Measurements from ENCODE around the gene CHD9. TPM values are rescaled to one million over a fixed set of nuclear protein-coding genes. Genes with fewer than 3 reads are reported as not detected.
A peak's percentile ranks its signal among the peaks of the same experiment; 100 is the strongest.

The CHD9 gene
- total RNA-seq, 2 donors from 2014 or later = 38.1 to 58.7 TPM

DNA sequence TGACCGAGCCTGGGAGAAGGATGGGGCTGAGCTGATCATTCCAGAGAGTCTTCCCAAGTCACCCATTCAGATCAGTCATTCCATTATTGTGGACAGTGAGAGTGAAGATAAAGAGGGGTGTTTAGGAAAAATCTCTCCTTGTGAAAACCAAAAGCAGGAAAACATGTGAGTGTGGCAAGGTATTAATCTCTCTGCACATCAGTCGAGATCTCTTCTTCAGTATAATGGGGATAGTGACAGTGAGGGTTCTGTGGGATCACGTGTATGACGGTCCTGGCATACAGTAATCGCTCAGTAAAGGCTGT lies 35.4 kb downstream of the CHD9 start:
- WGBS, 2 donors = 55 to 65% methylated on average over 5 of the region's 5 CpGs
- TF ChIP-seq POLR2A (IDR thresholded peaks at IDR 0.05) = no peak
- TF ChIP-seq, protein P1, sequence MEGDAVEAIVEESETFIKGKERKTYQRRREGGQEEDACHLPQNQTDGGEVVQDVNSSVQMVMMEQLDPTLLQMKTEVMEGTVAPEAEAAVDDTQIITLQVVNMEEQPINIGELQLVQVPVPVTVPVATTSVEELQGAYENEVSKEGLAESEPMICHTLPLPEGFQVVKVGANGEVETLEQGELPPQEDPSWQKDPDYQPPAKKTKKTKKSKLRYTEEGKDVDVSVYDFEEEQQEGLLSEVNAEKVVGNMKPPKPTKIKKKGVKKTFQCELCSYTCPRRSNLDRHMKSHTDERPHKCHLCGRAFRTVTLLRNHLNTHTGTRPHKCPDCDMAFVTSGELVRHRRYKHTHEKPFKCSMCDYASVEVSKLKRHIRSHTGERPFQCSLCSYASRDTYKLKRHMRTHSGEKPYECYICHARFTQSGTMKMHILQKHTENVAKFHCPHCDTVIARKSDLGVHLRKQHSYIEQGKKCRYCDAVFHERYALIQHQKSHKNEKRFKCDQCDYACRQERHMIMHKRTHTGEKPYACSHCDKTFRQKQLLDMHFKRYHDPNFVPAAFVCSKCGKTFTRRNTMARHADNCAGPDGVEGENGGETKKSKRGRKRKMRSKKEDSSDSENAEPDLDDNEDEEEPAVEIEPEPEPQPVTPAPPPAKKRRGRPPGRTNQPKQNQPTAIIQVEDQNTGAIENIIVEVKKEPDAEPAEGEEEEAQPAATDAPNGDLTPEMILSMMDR (IDR thresholded peaks at IDR 0.05) = no peak
- Histone ChIP-seq H3K4me3 (no peak overlapping the region), H3K27me3 (no peaks in the 10 kb centered on the region), H3K9me3 (no peaks in the 10 kb centered on the region), H3K27ac (peak overlapping the region in 2 of 4 donors; percentile 63 to 73), H3K4me1 (peaks cover 31% of the 10 kb centered on the region), H3K36me3 (replicated peaks in 1 of 2; ENCODE audit: insufficient read depth in 1 of 2, low read depth in 2 of 2) (no peaks in the 10 kb centered on the region)
- DNase-seq (no peak), ATAC-seq (no peak)
- intact Hi-C loops (cut with DNase I) = no loop called here

DNA sequence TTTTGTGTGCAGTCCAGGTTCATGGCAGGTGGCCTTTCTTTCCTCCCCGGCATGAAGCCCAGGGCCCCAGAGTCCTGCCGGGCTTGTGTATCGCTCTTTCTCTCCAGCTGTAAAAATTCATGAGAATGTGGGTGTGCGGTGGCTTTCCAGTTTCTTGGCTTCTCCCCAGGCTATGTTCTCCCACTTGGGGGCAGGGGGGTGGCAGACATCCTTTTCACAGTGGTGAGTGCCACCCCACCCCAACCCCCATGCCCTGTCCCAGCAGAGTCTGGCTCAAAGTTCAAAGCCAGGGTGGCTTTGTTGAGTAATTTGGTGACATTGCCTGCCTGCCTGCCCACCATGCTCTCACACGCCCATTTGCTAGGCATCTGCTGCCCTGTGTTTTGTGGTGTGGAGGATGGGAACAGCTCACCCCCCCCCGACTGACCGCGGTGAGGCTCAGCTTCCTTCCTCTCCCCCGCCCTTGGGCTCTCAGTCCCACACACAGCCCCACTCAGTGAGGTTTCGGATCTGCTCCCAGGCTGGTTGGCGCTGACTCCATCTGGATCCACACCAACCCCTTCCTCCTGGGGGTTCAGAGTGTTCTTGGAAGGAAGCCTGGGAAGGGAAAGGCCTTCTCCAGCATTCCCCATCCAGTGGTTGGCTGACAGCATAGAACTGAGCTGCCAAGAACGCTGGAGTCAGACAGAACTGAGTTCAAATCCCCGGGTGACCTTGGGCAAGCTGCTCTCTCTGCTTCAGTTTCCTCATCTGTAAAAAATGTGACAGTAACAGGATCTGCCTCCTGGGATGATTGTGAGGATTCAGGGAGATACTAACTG lies 36.0 kb downstream of the CHD9 start:
- intact Hi-C loops (cut with DNase I) = no loop called here
- Histone ChIP-seq H3K27ac (peak overlapping the region in 2 of 4 donors; percentile 63 to 73), H3K36me3 (replicated peaks in 1 of 2; ENCODE audit: insufficient read depth in 1 of 2, low read depth in 2 of 2) (no peaks in the 10 kb centered on the region), H3K9me3 (no peaks in the 10 kb centered on the region), H3K4me3 (no peak overlapping the region), H3K27me3 (no peaks in the 10 kb centered on the region), H3K4me1 (peaks cover 25% of the 10 kb centered on the region)
- DNase-seq (peak; percentile 51 to 79 (median 66)), ATAC-seq (peak; percentile 69)
- TF ChIP-seq, protein P1 (IDR thresholded peaks at IDR 0.05) = no peak
- peak in 1 of 3 donors; percentile 14 for TF ChIP-seq POLR2A (IDR thresholded peaks at IDR 0.05)
- 42 to 67% methylated on average over 4 to 13 of the region's 13 CpGs for whole genome bisulfite sequencing, 2 donors

DNA sequence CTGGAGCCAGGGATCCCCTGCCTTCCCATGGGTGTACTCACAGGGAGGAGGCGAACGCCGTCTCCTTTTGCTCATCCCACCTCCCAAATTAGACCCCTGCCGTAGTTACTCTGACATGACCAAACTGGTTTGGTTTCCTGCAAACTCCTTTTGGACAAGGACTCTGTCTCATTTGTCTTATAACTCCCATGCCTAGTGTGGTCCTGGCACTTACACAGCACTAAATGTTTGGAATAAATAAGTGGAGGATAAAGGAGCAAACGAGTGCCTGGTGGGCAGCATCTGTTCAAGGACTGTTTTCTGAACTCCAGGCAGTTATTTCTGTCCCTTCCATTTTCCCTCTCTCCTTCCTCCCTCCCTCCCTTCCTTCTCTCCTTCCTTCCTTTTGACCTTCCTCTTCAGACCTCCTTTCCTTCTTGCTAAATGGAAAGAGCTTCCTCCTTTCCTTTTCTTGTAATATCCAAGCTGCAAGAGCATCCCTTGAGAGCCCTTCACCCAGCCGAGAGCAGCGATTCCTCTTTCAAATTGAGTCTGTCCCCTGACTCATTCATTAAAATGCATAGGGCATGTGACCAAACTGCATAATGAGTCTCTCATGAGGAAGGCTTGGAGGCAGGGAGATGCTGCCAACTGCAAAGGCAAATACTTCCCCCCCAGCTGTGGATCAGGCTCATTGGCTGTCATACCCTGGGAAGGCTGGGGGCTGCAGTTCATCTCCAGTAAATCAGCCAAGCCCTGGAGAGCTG lies 36.8 kb downstream of the CHD9 start:
- 64 to 72% methylated on average over 7 of the region's 7 CpGs for WGBS, 2 donors

DNA sequence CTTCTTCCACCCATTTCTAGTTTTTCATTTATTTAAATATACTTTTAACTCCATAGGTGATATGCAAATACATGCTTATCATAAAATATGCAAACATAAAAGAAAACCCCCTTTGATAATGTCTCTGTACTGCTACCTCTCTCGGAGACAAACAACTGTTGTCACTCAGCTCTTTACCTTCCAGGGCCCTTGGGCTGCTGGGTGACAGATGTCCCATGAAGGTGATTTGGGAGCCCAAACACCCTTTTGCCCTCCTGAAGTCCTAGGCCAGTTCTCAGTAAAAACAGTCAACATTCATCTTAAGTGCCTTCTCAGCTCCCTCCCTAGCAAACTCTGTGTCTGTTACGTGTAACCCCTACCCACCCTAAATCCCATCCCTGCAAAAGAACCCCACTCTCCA lies 37.5 kb downstream of the CHD9 start:
- no peak for ATAC-seq
- TF ChIP-seq POLR2A (IDR thresholded peaks at IDR 0.05) = no peak
- TF ChIP-seq, protein P1 (IDR thresholded peaks at IDR 0.05) = no peak
- H3K27me3 ChIP-seq = no peaks in the 10 kb centered on the region
- no peak for DNase-seq
- WGBS, 2 donors = 91 to 96% methylated on average over 2 of the region's 2 CpGs
- no peaks in the 10 kb centered on the region for H3K9me3 ChIP-seq
- H3K36me3 ChIP-seq (replicated peaks in 1 of 2; ENCODE audit: insufficient read depth in 1 of 2, low read depth in 2 of 2) = no peaks in the 10 kb centered on the region
- intact Hi-C loops (cut with DNase I) = no loop called here
- peaks cover 19% of the 10 kb centered on the region for H3K4me1 ChIP-seq
- no peak overlapping the region for H3K4me3 ChIP-seq
- H3K27ac ChIP-seq = peak overlapping the region in 2 of 4 donors; percentile 63 to 73

More for the DNA sequence above, 36.8 kb downstream of the CHD9 start:
- Histone ChIP-seq H3K36me3 (replicated peaks in 1 of 2; ENCODE audit: insufficient read depth in 1 of 2, low read depth in 2 of 2) (no peaks in the 10 kb centered on the region), H3K9me3 (no peaks in the 10 kb centered on the region), H3K27ac (peak overlapping the region in 2 of 4 donors; percentile 63 to 73), H3K4me1 (peaks cover 19% of the 10 kb centered on the region), H3K27me3 (no peaks in the 10 kb centered on the region), H3K4me3 (no peak overlapping the region)
- no peak for TF ChIP-seq POLR2A (IDR thresholded peaks at IDR 0.05)
- TF ChIP-seq, protein P1 (IDR thresholded peaks at IDR 0.05) = no peak
- ATAC-seq (peak; percentile 41), DNase-seq (peak; percentile 19 to 71 (median 32))
- intact Hi-C loops (cut with DNase I) = no loop called here
